Ovary (tissue), 3 donors: ENCODE data around the gene DUSP1.

ENCODE experiments used
- CTCF ChIP-seq, 3 donors: fragments of 450-650 bp in 2 of 3; fragments of 200-600 bp in 1 of 3; IDR thresholded peaks; one replicate each; pipeline versions ENCODE4 v1.5.1 to v1.8.0; 2016 to 2022; ENCODE audit warnings: antibody characterized with exemption in 3 of 3, mild to moderate bottlenecking in 1 of 3
- EP300 ChIP-seq: sonication (generic); formaldehyde crosslinking; IDR thresholded peaks from one replicate; pipeline ENCODE4 v1.6.1; 2017; ENCODE audit warnings: antibody characterized with exemption
- donor health status: DM: no; HTN: no; CAD: no.

- TF ChIP-seq EP300: no peak
- TF ChIP-seq CTCF (IDR thresholded peaks at IDR 0.05): no peak
Observed at GRCh38 chr5:172762214-172763119, 8.5 kb downstream of the DUSP1 start.
